Tibial nerve (tissue), 4 donors: ENCODE measurements around the gene PLEKHM2.

Source experiments
- CTCF ChIP-seq, 5 experiments: fragments of 200-600 bp in 3 of 5; fragments of 450-650 bp in 2 of 5; sonication (generic) in 3 of 5; IDR thresholded peaks; one replicate each; pipeline ENCODE4 v1.5.1; 2016 to 2019; ENCODE audit warnings: antibody characterized with exemption in 5 of 5, mild to moderate bottlenecking in 3 of 5, moderate library complexity in 2 of 5
- EP300 ChIP-seq, 2 donors: sonication (generic); formaldehyde crosslinking; IDR thresholded peaks; one replicate each; pipeline ENCODE4 v1.6.1; 2017; ENCODE audit warnings: antibody characterized with exemption in 2 of 2, mild to moderate bottlenecking in 1 of 2
- POLR2A ChIP-seq, 2 donors: fragments of 450-650 bp; IDR thresholded peaks; one replicate each; pipeline ENCODE4 v1.6.1; 2017; ENCODE audit warnings: antibody characterized with exemption in 2 of 2, mild to moderate bottlenecking in 2 of 2, moderate library complexity in 2 of 2

GRCh38 chr1:15765495-15766194 lies 81.5 kb downstream of the PLEKHM2 start:
- no peak for TF ChIP-seq CTCF (IDR thresholded peaks at IDR 0.05)
- TF ChIP-seq POLR2A (IDR thresholded peaks at IDR 0.05): no peak
- no peak for TF ChIP-seq EP300 (IDR thresholded peaks at IDR 0.05)
